RCC 7860 (cell line): Measurements from ENCODE around the gene SMC4.

Source experiments
- DNase-seq: peaks from one replicate; pipeline ENCODE4 v3.0.0-alpha.2; 2015; ENCODE audit warnings: low spot score
- FAIRE-seq: peaks from 2 replicates; lab custom pipeline; 2012; peaks lifted over from hg19 to GRCh38; lab: Jason Lieb, UNC

Gene SMC4

GRCh38 chr3:160473978-160474377, 74.5 kb downstream of the SMC4 start:
- DNase-seq (peak; percentile 22), FAIRE-seq (no peak)

- DNase-seq: no peak
- no peak for FAIRE-seq
Observed at GRCh38 chr3:160474416-160474838, 75.0 kb downstream of the SMC4 start.

- no peak for DNase-seq
- FAIRE-seq: no peak
Observed at GRCh38 chr3:160475153-160475552, 75.7 kb downstream of the SMC4 start.

GRCh38 chr3:160475884-160476283, 76.4 kb downstream of the SMC4 start:
- no peak for FAIRE-seq
- DNase-seq: no peak

- FAIRE-seq: no peak
- no peak for DNase-seq
Observed at GRCh38 chr3:160477750-160478149, 78.3 kb downstream of the SMC4 start.

- FAIRE-seq: no peak
- DNase-seq: no peak
Observed at GRCh38 chr3:160478338-160478737, 78.9 kb downstream of the SMC4 start.

GRCh38 chr3:160479376-160479775, 79.9 kb downstream of the SMC4 start:
- DNase-seq (no peak), FAIRE-seq (no peak)

GRCh38 chr3:160480931-160481330, 81.5 kb downstream of the SMC4 start:
- no peak for FAIRE-seq

GRCh38 chr3:160481856-160482255, 82.4 kb downstream of the SMC4 start:
- FAIRE-seq (no peak), DNase-seq (no peak)

More at GRCh38 chr3:160480931-160481330, 81.5 kb downstream of the SMC4 start:
- peak; percentile 21 for DNase-seq

GRCh38 chr3:160482796-160483195, 83.3 kb downstream of the SMC4 start:
- FAIRE-seq (no peak), DNase-seq (no peak)
